NCI-H1048 (cell line): ENCODE results near the gene PTGIS.

Experiments used
- DNase-seq: peaks from one replicate; lab custom pipeline; 2025; lab: John Stamatoyannopoulos, UW

The PTGIS gene

DNA sequence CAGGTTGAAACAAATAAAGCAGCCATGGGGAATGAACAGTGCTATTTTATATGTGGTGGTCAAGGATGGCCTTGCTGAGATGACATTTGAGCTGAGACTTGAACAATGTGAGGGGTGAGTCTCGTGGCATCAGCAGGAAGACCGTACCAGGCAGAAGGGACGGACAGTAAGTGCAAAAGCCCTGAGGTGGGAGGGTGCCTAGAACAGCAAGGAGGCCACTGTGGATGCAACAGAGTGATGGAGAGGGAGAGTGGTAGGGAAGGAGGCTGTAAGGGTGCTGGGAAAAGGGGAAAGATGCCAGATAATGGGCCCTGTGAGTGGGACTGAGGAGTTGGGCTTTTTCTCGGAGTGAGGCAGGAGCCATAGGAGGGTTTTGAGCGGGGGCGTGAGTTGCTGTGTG is 97.0 kb downstream of the PTGIS start:
- DNase-seq = no peak

DNA sequence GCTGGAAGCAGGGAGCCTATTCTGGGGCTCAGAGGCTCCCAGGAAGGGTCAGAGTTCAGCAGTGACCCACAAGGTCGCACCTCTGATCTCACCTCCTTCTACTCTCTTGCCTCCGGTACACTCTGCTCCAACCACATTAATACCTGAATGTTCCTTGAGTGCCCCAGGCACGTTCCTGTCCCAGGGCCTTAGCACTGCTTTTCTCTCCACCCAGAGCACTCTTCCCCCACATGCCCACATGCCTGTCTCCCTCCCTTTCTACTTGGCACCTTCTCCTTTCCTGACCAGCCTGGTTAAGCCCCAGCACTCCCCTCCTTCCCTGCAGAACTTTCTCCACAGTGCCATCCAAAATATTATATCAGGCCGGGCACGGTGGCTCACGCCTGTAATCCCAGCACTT is 98.9 kb downstream of the PTGIS start:
- no peak for DNase-seq

DNA sequence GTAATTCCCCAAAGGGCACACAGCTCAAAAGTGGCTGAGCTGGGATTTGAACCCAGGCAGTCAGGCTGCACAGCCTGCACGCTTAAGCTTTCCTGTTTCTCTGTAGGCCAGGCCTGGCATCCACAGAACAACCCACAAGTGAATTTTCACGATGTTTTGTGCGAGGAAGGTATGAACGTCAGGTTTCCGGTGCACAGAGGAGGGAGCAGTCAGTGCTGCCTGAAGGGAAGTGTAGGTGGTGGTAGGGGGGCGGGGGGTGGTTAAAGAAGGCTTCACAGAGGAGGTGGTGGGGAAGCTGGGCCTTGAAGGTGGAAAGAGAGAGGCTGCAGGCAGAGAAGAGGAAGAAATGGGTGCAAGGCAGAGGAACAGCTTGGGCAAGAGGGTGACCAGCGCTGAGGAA is 99.5 kb downstream of the PTGIS start:
- no peak for DNase-seq

DNA sequence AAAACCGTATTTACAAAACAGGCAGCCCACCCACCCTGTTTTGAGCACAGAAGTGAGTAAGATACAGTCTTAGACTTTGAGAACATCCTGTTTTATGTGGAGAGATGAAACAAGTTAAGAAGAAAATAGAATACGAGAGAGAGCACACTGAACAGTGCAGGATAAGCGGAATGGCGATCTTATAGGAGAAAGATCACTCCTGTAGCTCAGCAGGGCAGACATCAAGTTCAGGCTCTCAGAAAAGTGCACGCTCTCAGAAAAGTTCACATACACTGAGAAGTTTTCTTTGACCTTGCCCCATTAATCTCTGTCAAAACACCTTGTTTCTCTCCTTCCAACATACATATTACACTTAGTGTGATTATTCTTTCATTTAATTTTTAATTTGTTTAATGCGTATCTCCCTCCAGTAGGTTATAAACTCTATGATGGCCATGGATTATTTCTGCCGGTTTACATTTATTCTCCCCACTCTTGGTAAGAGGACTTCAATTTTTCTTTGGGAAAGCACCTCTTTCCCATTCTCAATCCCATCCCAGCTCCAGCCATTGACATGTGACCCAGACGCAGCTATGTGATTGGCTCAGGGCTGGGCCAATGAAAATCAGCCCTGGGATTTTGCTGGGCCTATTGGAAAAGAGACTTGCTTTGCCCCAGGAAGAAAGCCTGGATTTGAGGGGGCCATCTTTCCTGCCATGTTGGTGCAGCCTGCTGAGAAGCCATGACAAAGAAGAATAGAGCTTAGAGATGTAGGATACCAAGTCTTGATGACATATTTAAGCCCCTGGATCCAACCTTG is 101.6 kb downstream of the PTGIS start:
- DNase-seq = no peak

DNA sequence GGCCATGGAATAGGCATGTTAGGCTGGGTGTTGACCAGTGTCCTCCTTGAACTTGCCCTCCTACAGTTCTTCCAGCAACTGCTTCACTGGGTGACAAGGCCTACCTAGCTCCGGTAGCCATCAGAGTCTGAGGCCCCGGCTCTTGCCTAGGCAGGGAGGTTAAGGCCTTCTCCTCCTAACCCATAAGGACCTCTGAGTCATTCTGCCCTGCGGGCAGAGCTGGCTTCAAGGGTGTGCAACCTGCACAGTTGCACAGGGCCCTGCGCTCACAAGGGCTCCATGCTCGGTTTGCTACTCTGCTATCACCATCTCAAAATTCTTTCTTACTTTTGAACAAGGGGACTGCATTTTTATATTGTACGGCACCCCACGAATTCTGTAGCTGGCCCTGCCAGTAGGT is 103.4 kb downstream of the PTGIS start:
- no peak for DNase-seq

DNA sequence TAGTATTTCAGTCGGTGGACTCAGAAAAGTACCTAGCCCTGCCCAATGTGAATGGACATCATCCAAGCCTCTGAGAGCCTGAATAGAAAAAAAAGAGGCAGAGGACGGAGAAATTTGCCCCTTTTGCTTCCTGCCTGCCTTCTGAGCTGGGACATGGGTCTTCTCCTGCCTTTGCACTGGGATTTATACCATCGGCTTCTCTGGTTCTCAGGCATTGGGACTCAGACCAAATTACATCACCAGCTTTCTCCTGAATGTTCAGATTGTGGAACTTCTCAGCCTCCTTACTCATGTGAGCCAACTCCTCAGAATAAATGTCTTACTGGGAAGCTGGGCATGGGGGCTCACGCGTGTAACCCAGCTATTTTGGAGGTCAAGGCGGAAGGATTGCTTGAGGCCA is 105.3 kb downstream of the PTGIS start:
- no peak for DNase-seq

DNA sequence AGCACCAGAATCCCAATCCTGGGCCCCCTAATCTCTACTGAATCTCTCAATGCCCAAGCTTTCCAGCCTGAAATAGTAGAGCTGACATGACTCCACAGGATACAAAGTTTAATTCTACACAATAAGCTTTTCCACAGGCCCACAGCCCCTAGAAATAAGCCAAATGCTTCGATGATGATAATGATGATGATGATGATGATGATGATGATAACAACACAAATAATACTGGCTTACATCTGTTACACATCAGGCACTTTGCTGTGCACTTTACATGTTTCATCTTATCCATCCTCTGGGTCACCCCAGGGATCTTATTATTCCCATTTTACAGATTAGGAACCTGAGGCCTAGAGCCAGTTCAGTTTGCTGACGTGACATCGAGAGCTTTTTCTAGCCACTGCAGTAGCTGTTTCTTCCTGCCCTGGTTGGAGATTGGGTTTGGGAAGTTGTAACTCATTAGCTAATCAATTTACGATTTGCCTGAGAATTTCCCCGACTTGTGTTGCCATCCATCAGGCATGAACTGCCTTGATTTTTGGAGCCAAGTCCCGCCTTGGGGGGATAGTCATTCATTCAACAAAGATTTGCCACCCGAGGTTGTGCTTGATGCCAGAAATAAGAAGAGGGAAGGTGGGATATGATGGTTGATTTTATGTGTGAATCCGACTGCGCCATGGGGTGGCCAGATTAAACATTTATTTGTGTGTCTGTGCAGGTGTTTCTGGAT is 105.9 kb downstream of the PTGIS start:
- no peak for DNase-seq

DNA sequence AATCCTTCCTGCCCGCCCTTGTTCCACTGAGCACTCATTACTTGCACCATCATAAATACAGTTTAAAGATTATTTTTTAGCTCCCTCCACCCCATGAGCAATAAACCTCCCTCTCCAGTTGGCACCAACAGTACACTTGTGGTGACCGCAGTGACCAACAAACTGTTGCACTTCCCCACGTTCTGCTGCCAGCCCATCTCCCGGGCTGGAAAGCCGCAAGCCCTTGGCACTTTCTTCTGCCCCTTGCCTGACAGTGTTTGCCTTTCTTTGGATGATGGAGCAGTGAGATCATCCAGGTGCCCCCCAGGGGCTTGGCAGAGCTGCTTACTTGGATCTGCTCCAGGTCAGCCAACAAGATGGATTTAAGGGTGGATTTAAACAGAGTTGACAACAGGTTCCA is 107.0 kb downstream of the PTGIS start:
- no peak for DNase-seq

DNA sequence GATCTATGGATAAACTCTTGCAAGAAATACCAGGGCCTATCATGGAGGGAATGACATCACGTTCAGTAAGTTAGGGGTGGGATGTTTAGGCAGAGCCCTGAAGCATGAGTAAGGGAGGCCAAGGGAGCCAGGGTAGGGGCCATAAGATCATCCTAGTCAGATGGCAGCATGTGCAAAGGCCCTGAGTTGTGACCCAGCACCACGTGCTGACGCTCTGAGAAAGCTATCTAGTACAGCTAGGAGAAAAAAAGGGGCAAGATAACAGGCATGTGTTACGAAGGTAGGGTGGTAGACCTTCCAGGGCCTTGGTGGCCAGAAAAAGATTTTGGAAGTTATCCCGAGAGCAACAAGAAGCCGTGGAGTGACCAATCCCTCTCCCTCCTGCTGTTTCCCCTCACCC is 107.8 kb downstream of the PTGIS start:
- DNase-seq = no peak

DNA sequence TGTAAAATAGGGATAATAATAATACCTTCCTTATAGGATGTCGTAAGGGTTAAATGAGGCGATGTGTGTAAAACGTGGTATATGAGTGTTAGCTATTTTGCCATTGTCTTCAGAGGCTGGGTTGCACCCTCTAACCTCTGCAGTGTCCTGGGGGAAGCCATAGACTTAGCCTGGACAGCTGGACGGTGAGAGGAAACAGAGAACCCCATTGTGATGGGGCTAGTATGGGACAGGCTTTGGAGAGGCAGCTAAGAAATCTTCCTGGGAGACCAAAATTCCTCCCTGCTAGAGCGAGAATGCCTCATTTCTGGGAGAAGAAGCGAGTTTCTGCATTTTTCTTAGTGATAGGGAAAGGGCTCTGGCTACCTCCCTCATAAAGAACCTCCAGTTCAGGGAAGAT is 108.3 kb downstream of the PTGIS start:
- no peak for DNase-seq

DNA sequence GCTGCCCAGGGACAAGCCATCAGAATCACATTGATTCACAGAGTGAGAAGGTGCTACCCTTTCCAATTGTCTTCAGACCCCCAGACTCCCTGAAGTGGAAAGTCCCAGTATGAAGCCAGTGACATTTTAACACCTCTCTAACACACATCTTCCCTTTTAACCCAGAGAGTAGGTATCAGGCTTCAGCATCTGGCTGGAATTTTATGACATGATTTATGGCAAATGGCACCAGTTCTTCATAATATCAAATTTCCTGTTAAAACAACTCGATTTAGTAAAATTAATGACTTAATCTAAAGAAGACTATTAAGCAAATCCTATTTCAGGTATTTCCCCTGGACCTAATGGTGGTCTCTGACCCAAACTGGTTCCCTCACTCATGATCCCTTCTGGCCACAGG is 110.5 kb downstream of the PTGIS start:
- DNase-seq = no peak

DNA sequence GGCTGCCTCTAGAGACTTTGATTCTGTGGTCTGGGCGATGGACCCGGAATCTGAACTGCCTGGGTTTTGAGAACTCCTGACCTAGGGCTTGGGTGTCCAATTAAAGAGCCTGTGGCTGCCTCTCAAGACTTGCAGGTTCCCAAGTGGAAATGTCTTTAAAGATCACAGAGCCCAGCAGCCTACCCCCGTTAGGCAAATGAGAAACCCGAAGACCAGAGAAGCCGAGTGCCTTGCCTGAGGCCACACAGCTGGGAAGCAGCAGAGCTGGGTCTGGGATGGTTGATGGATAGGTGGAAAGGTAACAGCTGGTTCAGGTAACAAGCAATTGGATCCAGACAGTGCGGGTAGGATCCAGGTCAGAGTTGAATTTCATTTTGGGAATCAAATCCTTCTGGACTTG is 111.3 kb downstream of the PTGIS start:
- no peak for DNase-seq

DNA sequence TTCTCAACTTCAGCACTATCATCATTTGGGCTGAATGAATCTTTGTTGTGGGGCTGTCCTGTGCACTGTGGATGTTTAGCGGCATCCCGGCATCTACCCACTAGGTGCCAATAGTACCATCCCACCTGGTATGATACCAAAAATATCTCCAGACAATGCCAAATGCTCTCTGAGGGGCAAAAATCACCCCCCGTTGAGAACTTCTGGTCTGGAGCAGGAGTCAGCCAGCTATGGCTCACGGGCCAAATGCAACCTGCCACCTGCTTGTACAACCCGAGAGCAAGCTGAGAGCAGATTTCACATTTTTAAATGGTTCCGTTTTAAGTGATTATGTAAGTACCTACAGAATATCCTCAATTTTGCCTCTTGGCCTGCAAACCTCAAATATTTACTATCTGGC is 112.2 kb downstream of the PTGIS start:
- no peak for DNase-seq
